IMR-90 (cell line): ENCODE data around the gene ILF3.

ENCODE experiments used
- BHLHE40 ChIP-seq: fragments of 150-350 bp; IDR thresholded peaks from 2 replicates; pipeline ENCODE4 v1.6.1; 2016; ENCODE audit warnings: mild to moderate bottlenecking, low read depth, low read length
- CEBPB ChIP-seq: IDR thresholded peaks from 2 replicates; pipeline ENCODE4 v1.6.1; 2012; ENCODE audit warnings: low read depth, low read length, improper control_type of control experiment
- CTCF ChIP-seq: conservative IDR thresholded peaks from 2 replicates; pipeline ENCODE4 v1.5.1; 2012; ENCODE audit warnings: mild to moderate bottlenecking, low read depth, low read length, improper control_type of control experiment
- POLR2A ChIP-seq: IDR thresholded peaks from 2 replicates; pipeline ENCODE4 v1.6.1; 2012; ENCODE audit warnings: mild to moderate bottlenecking, low read depth, low read length
- RCOR1 ChIP-seq: IDR thresholded peaks from 2 replicates; pipeline ENCODE4 v1.6.1; 2012; ENCODE audit warnings: mild to moderate bottlenecking, low read length, improper control_type of control experiment; ENCODE audit not compliant: insufficient replicate concordance

GRCh38 chr19:10660346-10660745 lies 6.2 kb downstream of the ILF3 start:
- TF ChIP-seq CTCF (no peak), RCOR1 (no peak), POLR2A (no peak), BHLHE40 (no peak), CEBPB (no peak)
